HepG2 (cell line): ENCODE measurements around the gene HLA-G. TPM values are rescaled to one million over a fixed set of nuclear protein-coding genes. Genes with fewer than 3 reads are reported as not detected.

Experiments
- ATAC-seq: fragments of 200-7000 bp; cut with Tn5 transposase; 3 replicates; pipeline ENCODE4 v1.9.1; 2020; ENCODE audit warnings: mild to moderate bottlenecking, moderate library complexity
- BruUV-seq: library from RNA; stranded (reverse); fragments of 400-500 nt; replicated peaks from 2 replicates; lab custom pipeline; 2021; lab: Mats Ljungman, UMichigan
- CTCF ChIA-PET: fragments of 300-600 bp; formaldehyde crosslinking; extraction: SDS; loops from one replicate; lab custom pipeline; 2021; ENCODE audit warnings: low total read pairs, inconsistent platforms, low intra/inter-chr PET ratio; lab: Yijun Ruan, JAX
- POLR2A ChIA-PET: fragments of 350-600 bp; sonication (Branson Sonifier 250); formaldehyde crosslinking; loops from one replicate; lab custom pipeline; 2020; ENCODE audit warnings: antibody characterized with exemption, inconsistent platforms; lab: Yijun Ruan, JAX
- DNase-seq: peaks from one replicate; pipeline ENCODE4 v3.0.0-alpha.2; 2015; ENCODE audit warnings: low spot score
- FAIRE-seq: peaks from 3 replicates; lab custom pipeline; 2011; peaks lifted over from hg19 to GRCh38; lab: Jason Lieb, UNC
- H2AFZ ChIP-seq: one replicate; pipeline ENCODE4 v1.6.1; 2011; ENCODE audit warnings: low read length, inconsistent platforms
- H3K27ac ChIP-seq: fragments of 300-600 bp; 3 replicates; pipeline ENCODE4 v1.8.0; 2011; ENCODE audit warnings: mixed run types, mild to moderate bottlenecking, mixed read lengths, low read length, inconsistent platforms; ENCODE audit not compliant: insufficient read depth; ENCODE audit errors: extremely low read length
- H3K27me3 ChIP-seq, 2 experiments: fragments of 200-600 bp in 1 of 2; 2 replicates in 1 of 2; 3 replicates in 1 of 2; pipeline versions ENCODE4 v1.6.0 to v1.8.0; 2011; ENCODE audit warnings: low read length in 2 of 2, mild to moderate bottlenecking in 2 of 2, moderate library complexity in 2 of 2, inconsistent platforms in 1 of 2; ENCODE audit not compliant: insufficient read depth in 2 of 2, control insufficient read depth in 1 of 2
- H3K36me3 ChIP-seq, 2 experiments: fragments of 200-600 bp in 1 of 2; replicated peaks in 1 of 2; 2 replicates in 1 of 2; 3 replicates in 1 of 2; pipeline versions ENCODE4 v1.5.1 to v1.8.0; 2011; ENCODE audit warnings: low read length in 2 of 2, inconsistent platforms in 1 of 2; ENCODE audit not compliant: insufficient read depth in 2 of 2, control insufficient read depth in 1 of 2
- H3K4me1 ChIP-seq: 2 replicates; pipeline ENCODE4 v1.5.1; 2012; ENCODE audit warnings: low read length, inconsistent platforms; ENCODE audit not compliant: insufficient read depth
- H3K4me2 ChIP-seq: 2 replicates; pipeline ENCODE4 v1.6.0; 2011; ENCODE audit warnings: low read depth, low read length, inconsistent platforms
- H3K4me3 ChIP-seq, 3 experiments: fragments of 200-600 bp in 1 of 3; sonication (generic), shearing (Covaris generic) in 1 of 3; replicated peaks in 1 of 3; 2 replicates each; pipeline ENCODE4 v1.5.1; 2011 to 2016; ENCODE audit warnings: low read length in 3 of 3, inconsistent platforms in 2 of 3, low read depth in 2 of 3, mild to moderate bottlenecking in 2 of 3, control low read depth in 1 of 3, mixed read lengths in 1 of 3; ENCODE audit not compliant: insufficient read depth in 1 of 3
- H3K79me2 ChIP-seq: one replicate; pipeline ENCODE4 v1.6.1; 2011; ENCODE audit warnings: low read length, inconsistent platforms; ENCODE audit not compliant: insufficient read depth
- H3K9ac ChIP-seq: 2 replicates; pipeline ENCODE4 v1.6.0; 2011; ENCODE audit warnings: mild to moderate bottlenecking, low read depth, low read length, inconsistent platforms; ENCODE audit not compliant: insufficient read depth
- H3K9me3 ChIP-seq: 2 replicates; pipeline ENCODE4 v1.5.1; 2012; ENCODE audit warnings: mild to moderate bottlenecking, low read length
- H4K20me1 ChIP-seq: 2 replicates; pipeline ENCODE4 v1.6.0; 2011; ENCODE audit warnings: inconsistent platforms, mild to moderate bottlenecking, low read length, moderate library complexity; ENCODE audit not compliant: insufficient read depth
- AKNA ChIP-seq: sonication (generic); formaldehyde crosslinking; IDR thresholded peaks from 2 replicates; pipeline ENCODE4 v1.4.0; 2020; ENCODE audit warnings: missing genetic modification reagents, borderline replicate concordance
- BHLHE40 ChIP-seq: IDR thresholded peaks from 2 replicates; pipeline ENCODE4 v1.6.1; 2011; ENCODE audit warnings: low read length, improper control_type of control experiment
- EP300 ChIP-seq, 3 experiments: sonication (generic) in 1 of 3; formaldehyde crosslinking in 1 of 3; IDR thresholded peaks; 2 replicates each; pipeline versions ENCODE4 v1.5.1 to v1.6.1; 2011 to 2020; ENCODE audit warnings: low read depth in 2 of 3, low read length in 2 of 3, borderline replicate concordance in 1 of 3, improper control_type of control experiment in 1 of 3, mild to moderate bottlenecking in 1 of 3, missing genetic modification reagents in 1 of 3, moderate library complexity in 1 of 3
- FOXA3 ChIP-seq: IDR thresholded peaks from 2 replicates; pipeline ENCODE4 v1.6.1; 2016; ENCODE audit warnings: missing genetic modification reagents, missing compliant biosample characterization
- HES4 ChIP-seq: sonication (generic); formaldehyde crosslinking; IDR thresholded peaks from 2 replicates; pipeline ENCODE4 v1.9.0; 2021; ENCODE audit warnings: mild to moderate bottlenecking, missing genetic modification reagents, borderline replicate concordance
- KDM4B ChIP-seq: sonication (generic); formaldehyde crosslinking; IDR thresholded peaks from 2 replicates; pipeline ENCODE4 v1.4.0; 2020; ENCODE audit warnings: missing genetic modification reagents
- KMT2B ChIP-seq: IDR thresholded peaks from 2 replicates; pipeline ENCODE4 v1.6.1; 2016; ENCODE audit warnings: missing genetic modification reagents, missing compliant biosample characterization
- MAFF ChIP-seq: IDR thresholded peaks from 2 replicates; pipeline ENCODE4 v1.6.1; 2011; ENCODE audit warnings: low read depth, low read length, improper control_type of control experiment
- MAFK ChIP-seq, 2 experiments: IDR thresholded peaks in 1 of 2; conservative IDR thresholded peaks in 1 of 2; 2 replicates each; pipeline ENCODE4 v1.6.1; 2011; ENCODE audit warnings: improper control_type of control experiment in 2 of 2, low read length in 2 of 2
- PCBP1 ChIP-seq: fragments of 200-400 bp; formaldehyde crosslinking; IDR thresholded peaks from 2 replicates; pipeline ENCODE4 v1.6.1; 2017; ENCODE audit warnings: mild to moderate bottlenecking, low read depth, low read length, borderline replicate concordance
- PTBP1 ChIP-seq: fragments of 200-400 bp; formaldehyde crosslinking; IDR thresholded peaks from 2 replicates; pipeline ENCODE4 v1.6.1; 2018; ENCODE audit warnings: low read length, low read depth; ENCODE audit not compliant: poor library complexity, severe bottlenecking
- SNRNP70 ChIP-seq: fragments of 200-400 bp; formaldehyde crosslinking; IDR thresholded peaks from 2 replicates; pipeline ENCODE4 v1.6.1; 2017; ENCODE audit warnings: mild to moderate bottlenecking, low read depth, low read length, moderate library complexity
- TBL1XR1 ChIP-seq: fragments of 150-350 bp; IDR thresholded peaks from 2 replicates; pipeline ENCODE4 v1.6.1; 2014; ENCODE audit warnings: borderline replicate concordance, low read length; ENCODE audit not compliant: partially characterized antibody
- WGBS: methylation state at CpG from one replicate; pipeline ENCODE4 v1.1.6; 2017; ENCODE audit warnings: low lambda C conversion rate; 5-methylcytosine and 5-hydroxymethylcytosine counted together
- in situ Hi-C: cut with HindIII; loops from 2 replicates; pipeline ENCODE4 v1.10.0; 2017; ENCODE audit warnings: low pct_unique_long_range_greater_than_20kb; ENCODE audit not compliant: extremely low pct_ligation_motif_present
- intact Hi-C: fragments of 100-400 bp; cut with micrococcal nuclease; formaldehyde crosslinking; loops from one replicate; pipeline ENCODE4 v1.10.0; 2022; ENCODE audit not compliant: unreplicated experiment
- polyA plus RNA-seq, 8 experiments: library from polyadenylated mRNA; depleted of rRNA in 3 of 8; stranded (reverse) in 7 of 8; unstranded in 1 of 8; fragments of >200 nt; fragmentation: Illumina TruSeq in 4 of 8; extraction: Trizol in 4 of 8; gene quantifications; 2 replicates each; pipeline versions ENCODE4 v1.2.1 to v1.2.3, GENCODE V29; 2011 to 2016; ENCODE audit warnings: low read depth in 4 of 8, missing spikeins in 1 of 8, mixed read lengths in 1 of 8; ENCODE audit not compliant: insufficient read depth in 1 of 8
- total RNA-seq, 5 experiments: library from RNA; depleted of rRNA; stranded (reverse); fragments of >200 nt; fragmentation: Illumina TruSeq; extraction: Trizol; gene quantifications; 2 replicates each; pipeline ENCODE4 v1.2.3, GENCODE V29; 2016; ENCODE audit warnings: low read depth in 1 of 5

HLA-G gene
- total and polyA plus RNA-seq, 2 of the 13 experiments (the other 11 are each of a cell fraction or from before 2014, with no cell fraction given), result 0.29 to 0.30 TPM

DNA sequence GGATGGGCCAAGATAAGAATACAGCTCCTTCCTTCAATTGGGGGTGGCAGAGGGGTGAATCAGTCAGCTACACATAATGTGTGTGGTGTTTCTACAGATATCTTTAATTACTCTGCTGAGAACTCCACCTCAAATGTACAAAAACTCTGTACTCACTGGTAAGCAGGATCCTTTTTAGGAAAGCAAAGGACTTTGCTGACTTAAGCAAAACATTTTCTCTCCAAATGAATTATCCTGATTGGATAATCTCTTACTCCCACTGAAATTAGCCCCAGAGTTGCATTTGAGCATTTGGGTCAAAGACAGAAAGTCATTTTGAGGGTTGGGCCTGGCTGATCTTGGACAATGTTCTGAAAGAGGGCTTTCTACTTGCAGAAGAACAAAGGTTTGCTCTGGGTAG is 13.4 kb downstream of the HLA-G start:
- no peak for FAIRE-seq
- H3K4me2 ChIP-seq, result no peak overlapping the region
- no peak overlapping the region for H2AFZ ChIP-seq
- TF ChIP-seq PTBP1 (no peak), MAFF (peak; percentile 79), FOXA3 (CRISPR knock-in tag) (no peak), MAFK (conservative IDR thresholded peaks at IDR 0.05 in 1 of 2, IDR thresholded peaks at IDR 0.05 in 1 of 2; ENCODE audit: low read length in 2 of 2) (peak; percentile 60 to 82)
- TF ChIP-seq, all 625 proteins: peak for 2
- POLR2A ChIA-PET, result no interaction called here
- Histone ChIP-seq H3K27ac (no peak overlapping the region), H3K4me1 (no peaks in the 10 kb centered on the region), H3K4me3 (no peak overlapping the region), H4K20me1 (no peaks in the 10 kb centered on the region), H3K9ac (no peak overlapping the region), H3K79me2 (no peaks in the 10 kb centered on the region), H3K27me3 (peaks cover 0 to 1% of the 10 kb centered on the region in 2 experiments; a peak in 2 of 5 replicates), H3K36me3 (no peaks in the 10 kb centered on the region), H3K9me3 (no peaks in the 10 kb centered on the region)
- ATAC-seq, result no peak
- BruUV-seq, result no TSS peak
- no peak for DNase-seq
- in situ Hi-C loops, result no loop called here
- CTCF ChIA-PET, result no interaction called here
- intact Hi-C loops, result no loop called here

DNA sequence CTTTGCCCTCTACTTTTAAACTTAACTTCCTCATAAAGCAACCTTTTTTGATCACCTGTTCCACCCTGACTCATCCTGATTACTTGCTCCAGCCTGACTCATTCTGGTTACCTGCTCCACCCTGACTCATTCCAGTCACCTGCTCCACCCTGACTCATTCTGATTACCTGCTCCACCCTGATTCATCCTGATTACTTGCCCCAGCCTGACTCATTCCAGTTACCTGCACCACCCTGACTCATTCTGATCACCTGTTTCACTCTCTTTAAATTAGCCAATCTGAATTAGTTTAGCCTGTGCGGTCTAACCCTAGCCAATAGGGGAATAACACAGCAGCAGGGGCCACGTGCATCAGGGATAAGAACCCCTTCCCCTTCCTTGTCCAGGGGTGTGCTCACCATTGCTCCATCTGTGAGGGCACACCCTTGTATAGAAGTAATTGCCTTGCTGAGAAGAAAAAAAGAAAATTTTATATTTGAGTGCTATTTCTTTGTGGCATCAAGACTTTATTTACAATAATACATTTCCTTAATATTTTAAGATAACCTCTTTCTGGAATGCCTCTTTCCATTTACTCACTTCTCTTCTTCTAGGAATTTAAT is 17.9 kb downstream of the HLA-G start:
- H3K4me3 ChIP-seq, result no peak overlapping the region
- H2AFZ ChIP-seq, result no peak overlapping the region
- H3K27ac ChIP-seq, result no peak overlapping the region
- peaks cover 0 to 1% of the 10 kb centered on the region in 2 experiments; a peak in 1 of 5 replicates for H3K27me3 ChIP-seq
- in situ Hi-C loops, result loop anchor here (5.0 kb wide), 1 partner anchor 162 kb away; no protein-coding TSS in a partner anchor
- H3K9me3 ChIP-seq, result no peaks in the 10 kb centered on the region
- no peaks in the 10 kb centered on the region for H3K79me2 ChIP-seq
- ATAC-seq (no peak), FAIRE-seq (no peak), DNase-seq (peak; percentile 45)
- ChIA-PET POLR2A (no interaction called here), CTCF (interaction anchor here (6.8 kb wide), 1 partner anchor 168 kb away, joined by 134 read pairs; no protein-coding TSS in a partner anchor)
- intact Hi-C loops, result no loop called here
- 14% methylated on average over 2 of the region's 2 CpGs for WGBS
- H3K4me2 ChIP-seq, result no peak overlapping the region
- no TSS peak for BruUV-seq
- no peaks in the 10 kb centered on the region for H4K20me1 ChIP-seq
- H3K9ac ChIP-seq, result no peak overlapping the region
- no peaks in the 10 kb centered on the region for H3K4me1 ChIP-seq
- H3K36me3 ChIP-seq, result no peaks in the 10 kb centered on the region
- no peak for TF ChIP-seq KDM4B
- TF ChIP-seq KMT2B (CRISPR knock-in tag), result no peak
- no peak for TF ChIP-seq SNRNP70
- TF ChIP-seq TBL1XR1, result no peak
- TF ChIP-seq AKNA (CRISPR knock-in tag), result no peak
- no peak for TF ChIP-seq PCBP1
- TF ChIP-seq BHLHE40, result no peak
- no peak for TF ChIP-seq HES4 (CRISPR knock-in tag)
- TF ChIP-seq EP300 (IDR thresholded peaks at IDR 0.05; ENCODE audit: low read depth in 2 of 2, low read length in 2 of 2), result peak in 1 of 2 experiments; percentile 29; a peak in 1 of 4 replicates
- no peak for TF ChIP-seq EP300 (CRISPR knock-in tag; IDR thresholded peaks at IDR 0.05; ENCODE audit: borderline replicate concordance)
